Activated CD4-positive, alpha-beta T cell treated with anti-CD3 and anti-CD28 coated beads for 48 hours (primary cell): ENCODE measurements around the gene E2F1.
"Not testable (repeated sequence)": the region's sequence is repeated elsewhere in the genome, so short reads cannot be mapped to it uniquely, and the experiment has no call there.

Experiments
- DNase-seq: peaks from one replicate; pipeline ENCODE4 v3.0.0-alpha.2; 2020

Gene E2F1

DNA sequence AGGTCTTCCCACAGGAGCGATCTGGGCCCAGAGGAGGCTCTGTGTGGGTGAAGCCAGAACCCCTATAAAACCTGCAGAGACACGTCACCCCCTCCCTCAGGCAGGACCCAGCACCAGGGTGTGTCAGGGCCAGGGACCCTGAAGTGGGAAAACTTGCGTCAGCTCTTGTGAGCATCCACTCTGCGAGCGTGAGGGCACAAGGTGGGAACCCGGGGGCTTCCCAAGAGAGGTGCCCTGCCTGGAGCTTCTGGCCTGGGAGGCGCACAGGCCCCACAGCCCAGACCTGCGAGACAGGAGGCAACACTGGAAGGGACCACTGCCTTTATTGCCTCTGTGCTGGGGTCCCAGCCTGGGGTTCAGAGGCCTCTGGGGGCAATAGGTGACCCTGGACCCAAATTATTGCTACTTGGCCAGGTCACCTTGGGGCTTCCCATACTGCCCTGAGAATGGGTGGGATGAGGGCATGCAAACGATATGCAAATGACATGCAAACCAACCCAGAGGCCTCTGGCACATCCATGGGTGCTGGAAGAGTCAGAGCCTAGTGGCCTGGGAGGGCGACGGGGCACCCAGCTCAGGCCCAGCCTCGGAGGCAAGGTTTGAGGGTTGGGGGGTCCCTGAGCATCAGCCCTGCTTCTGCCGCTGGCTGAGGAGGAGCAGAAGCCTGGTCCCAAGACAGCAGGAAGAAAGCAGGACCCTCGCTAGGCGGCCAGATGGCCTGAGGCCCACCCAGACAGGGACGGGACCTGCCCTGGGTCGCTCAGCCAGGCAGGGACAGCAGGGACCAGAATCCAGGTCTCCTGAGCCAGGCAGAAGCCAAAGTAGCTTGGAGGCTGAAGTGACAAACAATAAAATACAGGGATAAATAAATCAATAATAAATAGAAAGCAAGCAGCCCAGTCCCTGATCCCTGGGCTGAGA is 29.1 kb downstream of the E2F1 start:
- no peak for DNase-seq

DNA sequence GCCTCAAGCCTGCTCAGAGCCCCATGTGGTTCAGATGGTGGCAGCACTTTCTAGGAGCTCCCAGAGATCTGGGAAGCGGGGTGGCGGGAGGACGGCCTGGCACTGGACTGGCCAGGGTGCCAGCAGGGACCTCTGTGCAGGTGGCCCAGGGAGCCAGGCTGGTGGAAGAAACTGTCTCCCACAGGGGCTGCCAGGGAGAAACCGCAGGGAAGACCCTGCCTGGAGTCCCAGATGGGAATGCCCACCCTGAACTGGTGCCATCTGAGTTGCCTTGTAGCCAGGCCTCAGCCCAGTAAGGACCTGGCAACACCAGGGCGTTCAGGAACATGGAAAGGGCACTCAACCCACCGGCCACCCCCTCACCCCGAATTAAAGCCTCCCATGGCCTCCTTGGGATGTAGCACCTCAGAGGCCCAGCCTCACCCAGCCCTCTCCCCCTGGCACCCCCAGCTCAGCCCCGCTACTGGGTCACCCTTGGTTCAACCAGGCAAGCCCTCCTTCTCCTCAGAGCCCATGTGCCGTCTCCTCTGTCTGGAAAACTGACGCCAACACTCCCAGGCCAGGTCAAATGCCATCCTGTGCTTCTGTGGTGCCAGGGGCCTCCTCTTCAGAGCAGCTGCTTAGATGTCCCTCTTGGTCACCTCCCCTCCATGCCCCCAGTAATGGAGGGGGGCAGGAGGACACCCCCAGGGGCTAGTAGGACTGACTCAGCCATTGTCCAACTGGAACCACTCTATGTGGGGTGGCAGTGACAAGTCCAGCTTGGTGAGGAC is 30.0 kb downstream of the E2F1 start:
- DNase-seq: no peak

DNA sequence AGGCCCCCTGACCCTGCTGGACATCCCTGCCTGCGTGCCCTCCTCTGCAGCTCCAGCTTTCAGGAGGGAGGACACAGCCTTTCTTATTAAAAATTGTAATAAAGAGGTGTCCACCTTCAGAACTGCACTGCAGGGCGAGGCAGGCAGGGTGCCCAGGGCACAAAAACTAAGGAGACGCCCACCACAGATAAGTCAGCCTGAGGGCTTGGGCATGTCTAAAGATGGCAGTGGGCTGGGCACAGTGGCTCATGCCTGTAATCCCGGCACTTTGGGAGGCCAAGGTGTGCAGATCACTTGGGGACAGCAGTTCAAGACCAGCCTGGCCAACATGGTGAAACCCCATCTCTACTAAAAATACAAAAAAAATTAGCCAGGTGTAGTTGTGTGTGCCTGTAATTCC is 31.0 kb downstream of the E2F1 start:
- DNase-seq: no peak

DNA sequence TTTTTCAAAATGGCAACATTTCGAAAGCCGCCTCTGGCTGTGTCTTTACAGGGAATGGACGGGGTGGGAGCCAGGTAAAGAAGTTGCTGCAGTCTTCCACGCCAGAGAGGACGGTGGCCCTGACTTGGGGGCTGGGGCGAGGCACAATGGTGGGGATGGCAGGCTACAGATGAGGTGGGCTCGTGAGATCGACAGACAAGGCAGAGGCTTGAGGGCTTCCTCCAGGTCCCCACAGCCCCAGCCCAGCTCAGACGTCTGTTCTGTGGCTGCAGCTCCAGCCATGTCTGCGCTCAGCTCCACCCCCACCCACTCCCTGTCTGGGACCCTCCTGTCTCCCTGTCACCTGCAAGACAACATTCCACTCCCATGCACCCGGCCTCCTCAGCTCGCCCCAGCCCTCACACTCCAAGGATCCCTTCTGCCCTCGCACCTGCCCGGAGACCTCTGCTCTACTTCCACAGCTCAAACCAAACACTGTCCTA is 31.5 kb downstream of the E2F1 start:
- no peak for DNase-seq

DNA sequence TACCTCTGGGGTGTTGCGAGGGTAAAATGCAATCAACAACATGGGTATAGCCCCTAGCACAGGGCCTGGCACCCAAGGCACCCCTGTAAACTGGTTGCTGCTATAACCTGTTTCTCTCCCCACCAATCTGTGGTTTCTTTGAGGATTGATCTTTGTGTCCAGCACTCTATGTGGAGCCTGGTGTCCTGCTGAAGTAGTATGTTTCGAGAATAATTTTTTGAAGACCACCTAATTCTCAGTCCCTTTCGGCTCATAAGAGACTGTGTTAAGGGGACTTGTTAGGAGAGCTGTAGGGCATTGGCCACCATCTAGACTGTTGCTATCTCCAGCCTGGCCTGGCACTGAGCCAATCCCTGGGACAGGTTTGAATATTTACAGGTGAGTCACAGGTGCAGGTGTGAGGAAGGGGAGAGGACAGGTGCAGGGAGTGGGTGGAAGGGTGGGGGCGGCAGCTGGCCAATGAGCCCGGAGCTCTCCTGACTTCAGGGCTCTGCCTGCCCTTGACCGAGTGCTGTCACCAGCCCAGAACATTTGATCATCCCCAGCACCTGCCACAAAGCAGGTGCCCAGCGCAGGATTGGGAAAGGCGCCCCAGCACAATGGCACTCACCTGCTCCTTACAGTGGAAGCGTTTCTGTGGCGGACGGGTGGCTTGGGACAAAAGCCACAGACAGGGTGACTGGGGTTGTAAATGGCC is 32.1 kb downstream of the E2F1 start:
- no peak for DNase-seq

DNA sequence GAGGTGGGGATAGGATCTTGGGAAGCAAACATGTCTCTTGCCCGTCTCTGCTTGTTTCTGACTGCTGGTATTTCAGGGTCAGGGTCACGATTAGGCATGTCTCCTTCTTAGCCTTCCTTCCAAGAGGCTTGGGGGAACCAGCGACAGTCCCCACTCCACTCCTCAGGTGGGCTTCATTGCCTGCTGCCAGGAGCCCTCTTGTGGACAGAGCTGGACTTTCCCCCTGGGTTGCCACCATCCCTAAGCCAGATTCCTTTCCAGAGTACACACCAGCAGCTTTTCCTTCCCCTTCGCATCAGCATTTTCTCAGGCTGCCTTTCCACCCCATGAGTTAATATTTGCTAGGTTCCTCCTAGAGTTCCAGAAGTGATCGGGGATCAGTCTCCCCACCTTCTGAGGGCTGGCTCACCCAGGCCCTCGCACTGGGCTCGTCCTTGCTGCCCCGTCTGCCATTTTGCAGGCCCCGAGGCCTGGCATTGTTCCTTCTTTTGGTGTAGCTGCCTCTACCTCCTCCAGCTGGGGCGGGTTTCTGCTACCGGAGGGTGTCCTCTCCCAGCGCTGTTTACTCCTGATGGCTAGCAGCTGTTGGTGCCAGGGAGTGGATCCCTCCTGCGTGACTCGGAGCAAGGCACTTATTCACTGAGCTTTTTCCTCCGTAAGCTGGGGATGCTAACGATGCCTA is 32.8 kb downstream of the E2F1 start:
- DNase-seq: peak; percentile 54

DNA sequence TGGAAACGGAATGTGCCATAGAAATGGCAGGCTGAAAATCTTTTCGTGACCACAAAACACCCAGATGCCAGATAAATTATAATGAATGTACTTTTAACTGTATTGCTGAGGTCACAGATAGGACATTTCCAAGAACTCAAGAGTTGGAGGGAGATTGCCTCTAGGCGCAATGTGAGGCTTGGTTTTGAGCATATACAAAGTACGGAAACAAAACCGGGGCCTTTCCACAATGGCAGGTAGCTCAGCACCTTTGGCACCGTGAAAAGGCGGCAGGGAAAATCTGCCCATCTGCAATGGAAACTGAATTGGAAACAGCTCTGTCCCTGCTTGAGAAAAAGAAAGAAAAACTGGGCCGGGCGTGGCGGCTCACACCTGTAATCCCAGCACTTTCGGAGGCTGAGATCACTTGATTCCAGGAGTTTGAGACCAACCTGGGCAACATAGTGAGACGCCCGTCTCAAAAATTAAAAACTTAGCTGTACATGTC is 34.6 kb downstream of the E2F1 start:
- no peak for DNase-seq

DNA sequence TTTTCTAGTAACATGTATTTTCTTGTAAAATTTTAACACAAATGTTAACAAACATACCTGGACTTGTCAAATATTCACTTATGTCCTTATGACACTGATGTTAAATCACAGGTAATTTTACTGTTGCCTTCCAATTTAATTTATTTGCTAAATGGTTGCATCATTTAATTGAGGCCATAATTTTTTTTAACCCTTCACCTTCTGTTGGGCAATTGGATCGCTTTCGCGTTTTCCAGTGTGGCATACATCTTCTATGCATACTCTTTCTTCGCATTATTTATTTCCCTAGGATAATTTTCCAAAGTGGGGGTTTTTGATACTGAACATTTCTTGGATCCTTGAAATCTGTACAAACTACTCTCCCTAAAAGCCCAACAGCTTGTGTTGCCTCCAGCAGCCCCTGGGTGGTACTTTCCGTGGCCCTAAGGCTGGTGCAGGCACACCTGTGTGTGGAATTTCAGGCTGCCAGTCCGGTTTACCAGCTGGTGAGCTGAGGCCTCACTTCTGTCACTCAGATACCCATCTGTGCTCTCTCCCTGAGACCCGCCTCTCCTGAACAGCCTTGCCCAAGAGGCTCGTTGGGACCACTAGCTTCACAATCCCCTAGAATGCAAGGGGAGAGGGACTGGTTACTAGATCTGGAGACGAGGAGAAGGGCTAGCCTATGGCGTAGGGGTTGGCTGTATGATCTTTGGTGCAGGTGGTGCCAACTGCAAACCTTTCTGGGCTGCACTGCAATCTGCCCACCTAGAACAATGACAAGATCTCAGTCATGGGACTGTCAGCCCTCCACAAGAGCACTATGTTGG is 35.2 kb downstream of the E2F1 start:
- DNase-seq: no peak

DNA sequence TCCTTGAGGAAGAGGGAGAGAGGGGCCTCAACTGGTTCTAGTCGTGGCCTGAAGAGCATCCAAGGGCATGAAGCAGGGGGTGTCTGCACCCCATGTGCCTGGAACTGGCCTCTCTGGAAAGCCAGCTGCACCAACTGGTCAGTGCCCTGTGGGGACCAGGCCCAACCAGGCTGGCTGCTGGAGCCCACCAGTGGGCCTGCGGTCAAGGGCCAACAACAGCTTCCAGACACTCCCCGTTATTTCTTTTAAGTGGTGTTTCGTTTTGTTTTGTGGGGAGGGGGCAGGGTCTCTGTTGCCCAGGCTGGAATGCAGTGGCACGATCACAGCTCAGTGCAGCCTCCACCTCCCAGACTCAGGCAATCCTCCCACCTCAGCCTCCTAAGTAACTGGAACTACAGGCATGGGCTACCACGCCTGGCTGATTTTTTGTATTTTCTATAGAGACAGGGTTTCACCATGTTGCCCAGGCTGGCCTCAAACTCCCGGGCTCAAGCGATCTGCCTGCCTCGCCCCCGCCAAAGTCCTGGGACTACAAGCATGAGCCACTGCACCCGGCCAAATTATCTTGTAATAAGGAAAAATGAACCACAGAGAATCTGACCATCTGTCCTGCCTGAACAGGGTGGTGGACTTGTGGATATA is 36.0 kb downstream of the E2F1 start:
- no peak for DNase-seq

DNA sequence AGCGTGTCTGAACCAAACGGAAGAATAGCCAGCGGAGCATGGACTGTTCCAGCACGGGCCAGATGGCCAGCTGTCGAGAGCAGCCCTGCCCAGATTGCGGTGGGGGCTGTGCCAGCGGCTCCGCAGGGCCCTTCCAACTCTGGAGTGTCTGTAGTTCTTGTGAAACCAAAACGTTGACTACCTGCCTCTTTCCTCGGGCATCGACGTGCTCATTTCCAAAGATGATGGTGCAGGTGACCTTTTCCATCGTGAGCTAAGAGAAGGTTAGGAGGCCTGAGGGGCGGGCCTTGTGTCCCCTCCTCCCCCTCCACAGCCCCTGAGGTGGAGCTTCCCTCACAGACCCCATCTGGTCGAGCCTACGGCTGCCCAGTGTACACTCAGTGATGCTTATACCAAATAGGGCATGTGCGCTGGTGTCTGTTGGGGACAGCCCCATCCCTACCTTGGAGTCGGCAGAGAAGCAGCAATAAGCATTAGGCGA is 36.9 kb downstream of the E2F1 start:
- DNase-seq: no peak

DNA sequence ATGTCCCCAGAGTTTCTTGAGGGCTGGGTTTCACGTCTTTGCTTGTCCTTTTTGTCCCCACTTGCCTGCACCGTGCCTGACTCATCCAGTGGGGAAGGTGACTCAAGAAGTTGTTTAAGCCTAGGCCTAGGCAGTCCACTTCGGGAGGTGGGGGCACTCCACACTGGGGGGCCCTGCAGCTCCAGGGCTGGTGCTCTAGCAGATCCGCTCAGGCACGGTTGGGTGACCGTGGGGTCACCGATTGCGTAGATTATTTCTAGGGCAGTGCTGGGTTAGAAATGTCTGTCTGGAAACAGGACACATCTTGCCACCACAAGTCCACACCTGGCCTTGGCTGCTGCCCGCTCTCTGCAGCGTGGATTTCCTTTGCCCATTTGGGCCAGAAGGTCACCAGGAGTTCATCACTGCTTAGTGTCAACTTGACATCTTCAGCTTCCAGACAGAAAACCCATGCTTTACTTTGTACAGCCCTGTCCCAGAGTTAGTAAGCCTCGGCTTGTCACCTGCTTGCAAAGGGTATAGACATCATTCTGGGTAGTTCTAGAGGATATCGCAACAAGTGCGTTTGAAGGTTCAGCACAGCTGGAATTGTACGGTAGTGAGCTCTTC is 37.7 kb downstream of the E2F1 start:
- no peak for DNase-seq

DNA sequence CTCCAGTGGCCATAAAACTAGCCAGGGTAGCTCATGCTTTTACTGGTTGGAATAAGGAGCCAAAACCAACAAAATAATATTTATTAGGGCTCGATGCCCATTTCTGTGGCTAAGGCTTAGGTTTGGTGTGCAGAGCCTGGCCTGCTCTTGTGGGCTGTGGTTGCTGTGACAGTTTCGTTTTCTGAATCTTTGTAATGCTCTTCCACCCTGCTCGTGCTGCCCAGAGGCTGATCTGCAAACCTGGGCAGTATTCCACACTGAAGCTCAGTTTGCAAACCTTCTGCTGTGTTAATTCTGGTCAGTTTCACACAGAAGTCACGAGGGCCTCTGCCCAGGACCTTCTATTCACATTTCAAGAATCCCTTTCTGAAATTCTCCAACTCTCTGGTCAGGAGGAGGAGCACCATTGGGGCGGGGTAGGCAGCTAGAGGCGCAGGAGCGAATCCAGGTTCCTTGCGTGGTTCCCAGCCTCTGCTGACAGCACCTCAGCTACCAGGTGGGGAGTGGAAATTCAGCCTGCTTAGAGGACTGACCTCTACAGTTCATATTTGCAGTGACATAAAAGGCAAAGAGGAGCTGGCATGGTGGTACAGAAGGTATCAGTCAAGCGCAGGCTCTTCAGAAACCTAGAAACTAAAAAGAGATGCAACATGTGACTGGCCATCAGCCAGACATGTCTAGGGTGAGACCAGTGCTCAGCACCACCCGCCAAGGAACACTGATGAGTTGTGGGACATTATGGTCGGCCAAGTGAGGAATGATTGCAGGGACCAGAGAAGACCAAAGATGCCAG is 38.4 kb downstream of the E2F1 start:
- DNase-seq: no peak

DNA sequence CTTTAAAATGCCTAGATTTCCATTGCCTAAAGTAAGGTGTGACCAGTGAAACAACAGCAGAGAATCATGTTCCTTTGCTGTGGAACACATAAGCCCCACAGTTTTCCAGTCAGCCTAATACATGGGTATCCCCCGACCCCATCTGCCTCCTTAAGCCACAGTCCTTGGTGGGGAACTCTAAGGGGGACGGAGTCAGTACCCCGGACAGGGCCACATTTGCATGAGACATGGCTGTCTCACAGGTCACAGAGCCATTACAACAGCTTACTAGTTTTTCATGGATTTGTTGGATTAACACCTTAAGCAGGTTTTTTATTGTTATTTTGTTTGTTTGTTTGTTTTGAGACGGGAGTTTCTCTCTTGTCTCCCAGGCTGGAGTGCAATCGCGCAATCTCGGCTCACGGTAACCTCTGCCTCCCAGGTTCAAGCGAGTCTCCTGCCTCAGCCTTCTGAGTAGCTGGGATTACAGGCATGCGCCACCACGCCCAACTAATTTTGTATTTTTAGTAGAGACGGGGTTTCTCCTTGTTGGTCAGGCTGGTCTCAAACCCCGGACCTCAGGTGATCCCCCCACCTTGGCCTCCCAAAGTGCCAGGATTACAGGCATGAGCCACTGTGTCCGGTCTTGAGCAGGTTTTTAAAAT is 39.1 kb downstream of the E2F1 start:
- DNase-seq: not testable (repeated sequence)

DNA sequence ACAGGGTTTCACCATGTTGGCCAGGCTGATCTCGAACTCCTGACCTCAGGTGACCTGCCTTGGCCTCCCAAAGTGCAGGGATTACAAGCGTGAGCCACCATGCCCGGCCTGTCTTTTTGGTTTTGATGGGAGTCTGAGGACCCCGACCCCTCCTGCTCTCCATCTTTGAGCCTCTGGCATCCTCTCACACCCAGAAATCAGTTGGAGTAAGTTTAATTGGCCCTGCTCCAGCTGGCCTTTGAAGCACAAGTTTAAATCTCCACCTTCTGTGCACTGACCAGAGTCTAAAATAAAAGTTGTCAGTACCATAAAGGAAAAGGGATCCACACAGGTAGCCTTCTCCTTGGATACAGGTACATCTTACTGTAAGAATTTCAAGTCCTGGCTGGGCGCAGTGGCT is 40.0 kb downstream of the E2F1 start:
- DNase-seq: no peak

DNA sequence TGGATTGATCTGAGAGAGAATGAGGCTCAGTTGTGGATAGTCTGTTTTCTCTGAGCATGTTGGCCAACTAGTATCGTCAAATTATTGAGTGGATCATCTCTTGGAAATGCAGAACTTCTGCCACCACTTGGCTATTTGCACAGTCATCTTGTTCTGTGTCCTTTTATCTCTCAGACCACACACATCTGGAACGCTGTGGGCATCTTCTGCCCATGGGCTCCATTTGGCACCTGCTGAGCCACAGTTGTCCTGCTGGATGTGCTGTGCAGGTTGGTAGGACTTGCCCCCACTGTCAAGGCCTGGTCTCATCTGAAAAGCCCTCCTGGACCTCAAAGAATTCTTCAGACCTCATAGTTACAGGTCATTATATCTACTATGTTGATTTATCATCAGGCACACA is 40.8 kb downstream of the E2F1 start:
- no peak for DNase-seq

DNA sequence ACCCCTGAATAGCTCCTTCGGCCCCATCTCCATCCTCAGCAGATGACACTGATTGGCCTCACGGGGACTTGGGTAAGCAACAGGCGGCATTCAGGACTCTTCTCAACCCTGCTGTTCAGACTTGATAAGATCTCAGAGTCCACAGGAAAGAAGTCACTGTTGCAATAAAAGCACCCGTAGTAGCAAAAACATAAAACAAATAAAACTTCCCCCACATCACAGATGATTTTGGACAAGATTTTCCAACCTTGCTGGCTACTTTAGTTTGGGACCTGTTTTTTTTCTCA is 41.2 kb downstream of the E2F1 start:
- DNase-seq: no peak

DNA sequence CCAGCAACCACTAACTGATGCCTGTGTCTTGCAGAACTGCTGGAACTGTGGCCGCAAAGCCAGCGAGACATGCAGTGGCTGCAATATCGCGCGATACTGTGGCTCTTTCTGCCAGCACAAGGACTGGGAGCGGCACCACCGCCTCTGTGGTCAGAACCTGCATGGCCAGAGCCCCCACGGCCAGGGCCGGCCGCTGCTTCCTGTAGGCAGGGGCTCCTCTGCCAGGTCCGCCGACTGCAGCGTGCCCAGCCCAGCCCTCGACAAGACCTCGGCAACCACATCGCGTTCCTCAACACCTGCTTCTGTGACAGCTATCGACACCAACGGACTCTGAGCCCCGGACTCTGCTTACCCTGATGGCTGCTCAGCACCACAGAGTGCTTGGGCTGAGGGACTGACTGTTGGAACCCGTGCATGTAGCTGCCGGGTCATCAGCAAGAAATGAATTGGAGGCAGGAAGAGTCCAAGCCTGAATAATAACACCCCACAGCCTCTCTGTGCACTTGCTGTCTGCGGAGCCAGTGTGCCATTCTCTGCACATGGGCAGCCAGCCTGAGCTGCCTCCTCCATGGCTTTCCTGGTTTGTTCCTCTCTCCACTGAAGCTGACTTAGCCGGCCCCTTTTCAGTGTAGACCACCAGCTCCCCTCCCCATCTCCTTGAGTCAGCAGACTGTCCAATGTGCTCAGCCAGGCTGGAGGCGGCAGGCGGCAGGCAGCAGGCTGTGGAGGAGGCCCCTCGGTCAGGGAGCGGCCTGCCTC is 41.7 kb downstream of the E2F1 start:
- DNase-seq: no peak

DNA sequence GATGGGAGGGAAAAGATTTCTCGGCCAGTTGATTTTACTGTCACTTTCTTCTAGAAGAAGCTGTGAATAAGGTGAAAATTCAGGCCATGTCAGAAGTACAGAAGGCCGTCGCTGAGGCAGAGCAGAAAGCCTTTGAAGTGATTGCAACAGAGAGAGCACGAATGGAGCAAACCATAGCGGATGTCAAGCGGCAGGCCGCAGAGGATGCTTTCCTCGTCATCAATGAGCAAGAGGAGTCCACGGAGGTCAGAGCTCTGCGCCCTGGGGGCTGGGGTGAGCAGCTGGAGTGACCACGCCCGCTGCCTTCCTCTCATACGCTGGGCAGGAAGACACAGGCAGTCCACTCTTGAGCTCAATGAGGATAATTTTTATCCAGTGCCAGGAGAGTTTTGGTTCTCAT is 45.9 kb downstream of the E2F1 start:
- no peak for DNase-seq

DNA sequence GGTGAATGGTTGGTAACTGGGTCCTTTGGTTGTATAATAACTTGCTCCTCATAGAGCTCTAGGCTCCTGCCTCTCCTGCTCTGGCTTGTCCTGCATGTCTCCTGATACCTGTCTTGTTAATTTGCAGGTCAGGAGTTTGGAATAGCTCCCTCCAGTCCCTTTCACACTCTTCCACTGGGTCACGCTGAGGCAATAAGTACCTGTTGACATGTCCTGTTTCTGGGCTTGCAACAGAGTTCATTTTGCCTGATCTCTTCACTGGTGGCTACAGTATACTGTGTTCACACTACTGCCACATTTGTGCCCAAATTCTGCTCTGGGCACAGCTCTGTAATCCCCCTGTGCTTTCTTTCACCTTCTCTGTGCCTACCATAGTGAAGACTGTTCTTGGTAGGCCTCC is 49.4 kb downstream of the E2F1 start:
- DNase-seq: no peak
